HEK293 (cell line): Measurements from ENCODE around the gene SEMA4D.

Experiments used
- CTCF ChIA-PET: fragments of 350-600 bp; formaldehyde crosslinking; extraction: SDS; loops from one replicate; lab custom pipeline; 2021; ENCODE audit warnings: antibody characterized with exemption; lab: Yijun Ruan, JAX
- POLR2A ChIA-PET: fragments of 300-600 bp; formaldehyde crosslinking; extraction: SDS; loops from one replicate; lab custom pipeline; 2020; ENCODE audit warnings: antibody characterized with exemption, inconsistent platforms; lab: Yijun Ruan, JAX
- H3K27ac ChIP-seq: fragments of 200-500 bp; sonication (Bioruptor generic); 2 replicates; pipeline ENCODE4 v1.5.1; 2014; ENCODE audit warnings: low read depth, low read length, control low read depth, inconsistent platforms; ENCODE audit errors: extremely low read depth
- H3K36me3 ChIP-seq, 2 experiments: fragments of 200-500 bp in 1 of 2; sonication (Bioruptor generic) in 1 of 2; 1 replicate in 1 of 2; 2 replicates in 1 of 2; pipeline ENCODE4 v1.5.1; 2014 to 2017; ENCODE audit warnings: inconsistent platforms in 2 of 2, low read length in 2 of 2; ENCODE audit not compliant: control insufficient read depth in 2 of 2, insufficient read depth in 1 of 2
- H3K4me1 ChIP-seq: fragments of 200-500 bp; sonication (Bioruptor generic); 2 replicates; pipeline ENCODE4 v1.5.1; 2014; ENCODE audit warnings: mild to moderate bottlenecking, low read length, inconsistent platforms; ENCODE audit not compliant: control insufficient read depth, insufficient read depth
- H3K4me3 ChIP-seq: 2 replicates; pipeline ENCODE4 v1.5.1; 2011; ENCODE audit warnings: low read depth, mild to moderate bottlenecking, control low read depth, low read length, moderate library complexity
- H3K9me3 ChIP-seq: fragments of 200-500 bp; sonication (Bioruptor generic); 2 replicates; pipeline ENCODE4 v1.5.1; 2014; ENCODE audit warnings: low read depth, low read length, inconsistent platforms; ENCODE audit not compliant: control insufficient read depth, insufficient read depth
- FEZF1 ChIP-seq: fragments of 450-650 bp; formaldehyde crosslinking; IDR thresholded peaks from 2 replicates; pipeline ENCODE4 v1.5.1; 2016; ENCODE audit warnings: missing biosample characterization, missing genetic modification characterization
- GLIS1 ChIP-seq: fragments of 450-650 bp; formaldehyde crosslinking; IDR thresholded peaks from 2 replicates; pipeline ENCODE4 v1.5.1; 2016; ENCODE audit warnings: missing biosample characterization, missing genetic modification characterization
- MEIS1 ChIP-seq: sonication (generic); formaldehyde crosslinking; IDR thresholded peaks from 2 replicates; pipeline ENCODE4 v1.8.1; 2022; ENCODE audit warnings: missing genetic modification reagents, mild to moderate bottlenecking, borderline replicate concordance
- PATZ1 ChIP-seq: fragments of 450-650 bp; formaldehyde crosslinking; IDR thresholded peaks from 2 replicates; pipeline ENCODE4 v1.5.1; 2016; ENCODE audit warnings: missing biosample characterization, missing genetic modification characterization
- TCF7L2 ChIP-seq: IDR thresholded peaks from 2 replicates; pipeline ENCODE4 v1.6.1; 2011; ENCODE audit warnings: low read depth, mild to moderate bottlenecking, inconsistent platforms, low read length, moderate library complexity, borderline replicate concordance
- WT1 ChIP-seq: fragments of 450-650 bp; formaldehyde crosslinking; IDR thresholded peaks from 2 replicates; pipeline ENCODE4 v1.5.1; 2016; ENCODE audit warnings: missing biosample characterization, missing genetic modification characterization
- ZFP41 ChIP-seq: fragments of 450-650 bp; formaldehyde crosslinking; IDR thresholded peaks from 2 replicates; pipeline ENCODE4 v1.5.1; 2016; ENCODE audit warnings: missing biosample characterization, missing genetic modification characterization, borderline replicate concordance
- ZNF184 ChIP-seq: fragments of 450-650 bp; IDR thresholded peaks from 2 replicates; pipeline ENCODE4 v1.5.1; 2018; ENCODE audit warnings: missing biosample characterization, mild to moderate bottlenecking, missing genetic modification characterization
- ZNF26 ChIP-seq: fragments of 450-650 bp; formaldehyde crosslinking; IDR thresholded peaks from 2 replicates; pipeline ENCODE4 v1.5.1; 2016; ENCODE audit warnings: missing biosample characterization, missing genetic modification characterization
- ZNF391 ChIP-seq: fragments of 450-650 bp; formaldehyde crosslinking; IDR thresholded peaks from 2 replicates; pipeline ENCODE4 v1.5.1; 2016; ENCODE audit warnings: low read depth, missing biosample characterization, missing genetic modification characterization, borderline replicate concordance
- ZNF623 ChIP-seq: fragments of 450-650 bp; formaldehyde crosslinking; IDR thresholded peaks from 2 replicates; pipeline ENCODE4 v1.5.1; 2016; ENCODE audit warnings: missing biosample characterization, missing genetic modification characterization
- ZNF664 ChIP-seq: fragments of 450-650 bp; formaldehyde crosslinking; IDR thresholded peaks from 2 replicates; pipeline ENCODE4 v1.5.1; 2016; ENCODE audit warnings: missing biosample characterization, missing genetic modification characterization
- ZNF670 ChIP-seq: fragments of 450-650 bp; formaldehyde crosslinking; IDR thresholded peaks from 2 replicates; pipeline ENCODE4 v1.5.1; 2016; ENCODE audit warnings: missing biosample characterization, missing genetic modification characterization, low read depth
- ZNF692 ChIP-seq: fragments of 450-650 bp; formaldehyde crosslinking; IDR thresholded peaks from 2 replicates; pipeline ENCODE4 v1.5.1; 2016; ENCODE audit warnings: missing biosample characterization, missing genetic modification characterization
- ZNF776 ChIP-seq: fragments of 450-650 bp; formaldehyde crosslinking; IDR thresholded peaks from 2 replicates; pipeline ENCODE4 v1.5.0; 2017; ENCODE audit warnings: missing biosample characterization, missing genetic modification characterization, borderline replicate concordance
- ZNF843 ChIP-seq: fragments of 450-650 bp; formaldehyde crosslinking; IDR thresholded peaks from 2 replicates; pipeline ENCODE4 v1.5.1; 2016; ENCODE audit warnings: missing biosample characterization, missing genetic modification characterization
- TF ChIP-seq, protein P1 (sequence below): fragments of 450-650 bp; formaldehyde crosslinking; IDR thresholded peaks from 2 replicates; pipeline ENCODE4 v1.5.1; 2016; ENCODE audit warnings: missing biosample characterization, missing genetic modification characterization, borderline replicate concordance
- TF ChIP-seq, protein P2 (sequence below): fragments of 450-650 bp; formaldehyde crosslinking; IDR thresholded peaks from 2 replicates; pipeline ENCODE4 v1.5.1; 2016; ENCODE audit warnings: missing biosample characterization, missing genetic modification characterization
- TF ChIP-seq, protein P3 (sequence below): fragments of 450-650 bp; formaldehyde crosslinking; IDR thresholded peaks from 2 replicates; pipeline ENCODE4 v1.5.1; 2016; ENCODE audit warnings: missing biosample characterization, missing genetic modification characterization

Gene SEMA4D

GRCh38 chr9:89354471-89354870 is 143.4 kb downstream of the SEMA4D start (continued):
- no peak for TF ChIP-seq ZNF692 (tag by site-specific recombination)

- Histone ChIP-seq H3K36me3 (peaks cover 0 to 100% of the 10 kb centered on the region in 2 experiments; a peak in 1 of 3 replicates), H3K4me3 (no peak overlapping the region), H3K9me3 (no peaks in the 10 kb centered on the region), H3K27ac (no peak overlapping the region), H3K4me1 (no peaks in the 10 kb centered on the region)
- ChIA-PET CTCF (no interaction called here), POLR2A (no interaction called here)
- no peak for TF ChIP-seq MEIS1 (CRISPR knock-in tag)
- no peak for TF ChIP-seq FEZF1 (tag by site-specific recombination)
- no peak for TF ChIP-seq ZNF623 (tag by site-specific recombination)
- TF ChIP-seq GLIS1 (tag by site-specific recombination) = no peak
- TF ChIP-seq WT1 (tag by site-specific recombination) = no peak
These were observed 143.9 kb downstream of the SEMA4D start for GRCh38 chr9:89353989-89354388.

DNA sequence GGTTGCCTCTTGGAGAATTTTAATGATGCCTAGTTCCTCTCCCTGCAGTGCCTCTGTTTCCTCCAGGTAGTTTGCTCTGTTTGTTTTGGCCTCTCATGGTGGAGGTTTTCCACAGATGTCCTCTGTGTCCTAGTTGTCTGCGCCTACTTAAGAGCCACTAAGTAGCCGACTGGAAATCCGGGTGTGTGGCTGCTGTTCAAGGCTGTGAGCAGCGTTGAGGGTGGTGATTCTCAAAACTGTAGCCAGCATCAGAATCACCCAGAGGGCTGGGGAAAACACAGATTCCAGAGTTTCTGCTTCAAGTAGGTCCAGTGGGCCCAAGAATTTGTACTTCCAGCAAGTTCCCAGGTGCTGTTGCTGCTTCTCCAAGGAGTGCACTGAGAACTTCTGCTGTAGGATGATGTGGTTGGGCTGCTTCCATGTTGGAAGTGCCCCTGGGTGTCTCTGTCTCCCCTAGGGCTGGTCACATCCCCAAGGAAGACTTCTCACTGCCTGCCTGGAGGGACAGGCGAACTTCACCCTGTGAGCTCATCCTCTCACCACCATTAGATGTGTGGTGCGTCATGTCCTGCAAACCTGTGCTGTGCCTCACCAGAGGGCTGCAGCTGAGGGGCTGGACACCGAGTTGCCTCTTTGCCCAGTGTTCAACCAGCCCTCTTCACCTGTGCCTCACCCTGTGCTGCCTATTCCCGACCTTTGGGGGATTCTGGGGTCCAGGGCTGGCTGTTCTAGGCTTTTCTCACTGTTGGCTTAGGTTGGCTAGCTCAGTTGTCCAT is 144.9 kb downstream of the SEMA4D start:
- no peak overlapping the region for H3K27ac ChIP-seq
- H3K4me1 ChIP-seq = no peaks in the 10 kb centered on the region
- no peaks in the 10 kb centered on the region for H3K9me3 ChIP-seq
- ChIA-PET POLR2A (no interaction called here), CTCF (interaction anchor here (0.6 kb wide), 1 partner anchor 92 kb away, joined by 3 read pairs; no protein-coding TSS in a partner anchor)
- no peak overlapping the region for H3K4me3 ChIP-seq
- H3K36me3 ChIP-seq = peaks cover 0 to 100% of the 10 kb centered on the region in 2 experiments; a peak in 1 of 3 replicates
- TF ChIP-seq PATZ1 (no peak), ZFP41 (tag by site-specific recombination) (no peak), ZNF776 (tag by site-specific recombination) (no peak), GLIS1 (tag by site-specific recombination) (no peak), ZNF391 (no peak), TCF7L2 (no peak), ZNF664 (tag by site-specific recombination) (no peak), ZNF670 (tag by site-specific recombination) (no peak), ZNF26 (no peak), ZNF843 (no peak), ZNF184 (no peak)
- TF ChIP-seq, protein P1, sequence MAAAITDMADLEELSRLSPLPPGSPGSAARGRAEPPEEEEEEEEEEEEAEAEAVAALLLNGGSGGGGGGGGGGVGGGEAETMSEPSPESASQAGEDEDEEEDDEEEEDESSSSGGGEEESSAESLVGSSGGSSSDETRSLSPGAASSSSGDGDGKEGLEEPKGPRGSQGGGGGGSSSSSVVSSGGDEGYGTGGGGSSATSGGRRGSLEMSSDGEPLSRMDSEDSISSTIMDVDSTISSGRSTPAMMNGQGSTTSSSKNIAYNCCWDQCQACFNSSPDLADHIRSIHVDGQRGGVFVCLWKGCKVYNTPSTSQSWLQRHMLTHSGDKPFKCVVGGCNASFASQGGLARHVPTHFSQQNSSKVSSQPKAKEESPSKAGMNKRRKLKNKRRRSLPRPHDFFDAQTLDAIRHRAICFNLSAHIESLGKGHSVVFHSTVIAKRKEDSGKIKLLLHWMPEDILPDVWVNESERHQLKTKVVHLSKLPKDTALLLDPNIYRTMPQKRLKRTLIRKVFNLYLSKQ (tag by site-specific recombination) = no peak
- TF ChIP-seq, protein P2, sequence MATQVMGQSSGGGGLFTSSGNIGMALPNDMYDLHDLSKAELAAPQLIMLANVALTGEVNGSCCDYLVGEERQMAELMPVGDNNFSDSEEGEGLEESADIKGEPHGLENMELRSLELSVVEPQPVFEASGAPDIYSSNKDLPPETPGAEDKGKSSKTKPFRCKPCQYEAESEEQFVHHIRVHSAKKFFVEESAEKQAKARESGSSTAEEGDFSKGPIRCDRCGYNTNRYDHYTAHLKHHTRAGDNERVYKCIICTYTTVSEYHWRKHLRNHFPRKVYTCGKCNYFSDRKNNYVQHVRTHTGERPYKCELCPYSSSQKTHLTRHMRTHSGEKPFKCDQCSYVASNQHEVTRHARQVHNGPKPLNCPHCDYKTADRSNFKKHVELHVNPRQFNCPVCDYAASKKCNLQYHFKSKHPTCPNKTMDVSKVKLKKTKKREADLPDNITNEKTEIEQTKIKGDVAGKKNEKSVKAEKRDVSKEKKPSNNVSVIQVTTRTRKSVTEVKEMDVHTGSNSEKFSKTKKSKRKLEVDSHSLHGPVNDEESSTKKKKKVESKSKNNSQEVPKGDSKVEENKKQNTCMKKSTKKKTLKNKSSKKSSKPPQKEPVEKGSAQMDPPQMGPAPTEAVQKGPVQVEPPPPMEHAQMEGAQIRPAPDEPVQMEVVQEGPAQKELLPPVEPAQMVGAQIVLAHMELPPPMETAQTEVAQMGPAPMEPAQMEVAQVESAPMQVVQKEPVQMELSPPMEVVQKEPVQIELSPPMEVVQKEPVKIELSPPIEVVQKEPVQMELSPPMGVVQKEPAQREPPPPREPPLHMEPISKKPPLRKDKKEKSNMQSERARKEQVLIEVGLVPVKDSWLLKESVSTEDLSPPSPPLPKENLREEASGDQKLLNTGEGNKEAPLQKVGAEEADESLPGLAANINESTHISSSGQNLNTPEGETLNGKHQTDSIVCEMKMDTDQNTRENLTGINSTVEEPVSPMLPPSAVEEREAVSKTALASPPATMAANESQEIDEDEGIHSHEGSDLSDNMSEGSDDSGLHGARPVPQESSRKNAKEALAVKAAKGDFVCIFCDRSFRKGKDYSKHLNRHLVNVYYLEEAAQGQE (tag by site-specific recombination) = no peak
- TF ChIP-seq, protein P3, sequence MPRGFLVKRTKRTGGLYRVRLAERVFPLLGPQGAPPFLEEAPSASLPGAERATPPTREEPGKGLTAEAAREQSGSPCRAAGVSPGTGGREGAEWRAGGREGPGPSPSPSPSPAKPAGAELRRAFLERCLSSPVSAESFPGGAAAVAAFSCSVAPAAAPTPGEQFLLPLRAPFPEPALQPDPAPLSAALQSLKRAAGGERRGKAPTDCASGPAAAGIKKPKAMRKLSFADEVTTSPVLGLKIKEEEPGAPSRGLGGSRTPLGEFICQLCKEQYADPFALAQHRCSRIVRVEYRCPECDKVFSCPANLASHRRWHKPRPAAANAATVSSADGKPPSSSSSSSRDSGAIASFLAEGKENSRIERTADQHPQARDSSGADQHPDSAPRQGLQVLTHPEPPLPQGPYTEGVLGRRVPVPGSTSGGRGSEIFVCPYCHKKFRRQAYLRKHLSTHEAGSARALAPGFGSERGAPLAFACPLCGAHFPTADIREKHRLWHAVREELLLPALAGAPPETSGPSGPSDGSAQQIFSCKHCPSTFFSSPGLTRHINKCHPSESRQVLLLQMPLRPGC = no peak
